HUDEP-2 (cell line): ENCODE measurements around the gene CHI3L2.

ENCODE experiments used
- DNase-seq, 76 experiments: peaks; one replicate each; lab custom pipeline; 2025; ENCODE audit not compliant: unreplicated experiment in 76 of 76; lab: John Stamatoyannopoulos, UW

Gene CHI3L2

DNA sequence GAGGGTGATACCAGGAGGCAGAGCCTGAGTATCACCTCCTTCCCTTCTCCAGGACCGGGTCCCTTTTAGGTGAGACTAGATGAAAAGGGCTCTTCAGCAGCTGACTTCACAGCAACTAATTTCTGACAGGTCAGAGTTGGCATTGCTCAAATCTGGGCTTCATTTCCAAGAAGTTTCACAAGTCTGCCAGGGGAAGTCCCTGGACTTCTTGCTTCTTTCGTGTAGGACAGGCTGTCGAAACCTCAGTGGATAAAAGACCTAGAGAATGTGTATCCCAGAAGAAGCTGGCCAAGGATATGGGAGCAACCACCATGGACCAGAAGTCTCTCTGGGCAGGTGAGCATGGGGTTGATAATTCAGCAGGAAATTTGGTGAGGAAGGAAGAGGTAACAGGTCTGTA is at the start of gene CHI3L2:
Gene CHI3L2 (plus strand): TSS at position 280 of the 400 bp plus-strand sequence. CDS start 17 bp downstream, at position 297.
- DNase-seq: no peak

GRCh38 chr1:111179968-111180533 is 47.5 kb upstream of the CHI3L2 start:
- no peak for DNase-seq

GRCh38 chr1:111182052-111182451 is 45.5 kb upstream of the CHI3L2 start:
- DNase-seq: no peak

DNA sequence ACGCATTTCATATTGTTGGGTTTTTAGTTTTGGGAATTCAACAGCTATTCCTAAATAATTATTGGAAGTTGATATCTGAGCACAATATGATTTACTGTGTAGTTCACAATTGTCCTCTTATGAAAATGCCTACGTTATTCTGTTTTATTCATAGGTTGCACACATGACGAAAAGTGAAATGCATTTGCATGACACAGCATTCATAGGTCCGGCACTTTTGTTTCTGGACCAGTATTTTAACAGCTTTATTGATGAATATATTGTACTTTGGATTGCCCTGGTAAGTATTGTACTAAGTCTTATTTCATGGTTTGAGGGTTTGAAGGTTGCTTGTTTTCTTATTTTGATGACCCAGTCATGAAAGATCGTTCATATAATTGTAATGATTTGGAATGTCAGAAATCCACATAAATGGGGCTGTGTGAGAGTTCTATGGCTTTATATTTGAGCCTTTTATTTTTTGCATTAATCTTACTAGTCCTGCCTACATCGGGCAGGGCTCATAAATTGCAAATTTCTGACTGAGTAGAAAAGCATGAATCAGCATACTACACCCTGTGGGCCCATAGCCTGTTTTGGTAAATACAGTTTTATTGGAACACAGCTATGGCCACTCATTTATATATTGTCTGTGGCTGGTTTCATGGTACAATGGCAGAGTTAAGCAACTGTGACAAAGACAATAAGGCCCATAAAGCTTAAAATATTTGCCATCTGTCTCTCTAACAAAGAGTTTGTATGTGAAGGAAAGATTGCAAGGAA is 44.0 kb upstream of the CHI3L2 start:
- DNase-seq: no peak

DNA sequence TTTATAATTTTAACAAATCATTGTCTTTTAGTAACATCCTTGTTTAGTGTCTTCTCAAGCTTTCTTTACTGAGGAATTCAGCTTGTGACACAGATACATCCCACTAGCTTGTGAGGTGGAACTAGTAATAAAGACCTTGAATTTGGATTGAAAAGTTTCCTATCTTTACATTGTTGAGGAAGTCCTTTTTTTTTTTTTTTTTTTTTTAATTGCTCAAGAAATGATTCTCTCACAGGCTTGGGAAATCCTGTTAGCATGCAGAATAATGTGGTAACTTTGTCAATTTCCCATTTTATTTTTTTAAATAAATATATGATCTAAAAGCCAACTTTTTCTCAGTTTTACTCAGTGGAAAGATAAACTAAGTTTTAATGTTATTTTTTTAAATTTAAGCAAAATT is 42.9 kb upstream of the CHI3L2 start:
- DNase-seq: no peak

GRCh38 chr1:111190931-111191451 is 36.5 kb upstream of the CHI3L2 start:
- DNase-seq: no peak

DNA sequence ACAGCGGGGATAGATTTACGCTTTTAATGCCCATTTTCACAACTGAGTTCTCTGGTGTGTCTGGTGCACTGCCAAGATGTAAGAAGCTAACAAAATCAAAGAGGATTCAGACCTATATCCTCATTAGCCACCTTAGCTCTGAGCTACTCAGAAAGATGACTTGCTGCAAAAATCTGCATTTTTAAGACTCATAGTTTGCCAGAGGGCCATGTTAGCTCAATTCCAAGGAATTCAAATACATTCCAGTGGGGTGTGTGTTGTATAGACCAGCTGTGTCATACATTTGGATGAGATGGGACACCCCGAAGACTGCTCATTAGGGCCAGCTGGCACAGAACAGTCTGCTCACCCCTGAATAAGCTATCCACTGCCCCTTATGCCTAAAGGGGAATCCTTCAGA is 36.0 kb upstream of the CHI3L2 start:
- no peak for DNase-seq

DNA sequence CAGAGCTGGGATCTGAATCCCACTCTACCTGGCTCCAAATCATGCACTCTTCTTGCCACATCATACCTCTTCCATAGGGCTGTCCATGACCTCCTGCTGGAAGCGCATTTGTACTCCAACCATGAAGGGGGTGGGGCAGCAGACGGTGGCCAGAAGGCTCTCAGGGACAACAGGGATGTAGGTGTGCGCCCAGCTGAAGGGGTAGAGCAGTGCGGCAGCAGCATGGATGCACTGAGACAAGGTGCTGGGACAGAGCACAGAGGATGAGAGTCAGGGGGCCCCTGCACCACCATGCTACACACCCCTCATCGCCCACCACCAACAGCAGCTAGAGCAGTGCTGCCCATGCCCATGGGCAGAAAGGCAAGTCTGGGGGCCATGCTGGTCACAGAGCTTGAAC is 35.4 kb upstream of the CHI3L2 start:
- DNase-seq: no peak

DNA sequence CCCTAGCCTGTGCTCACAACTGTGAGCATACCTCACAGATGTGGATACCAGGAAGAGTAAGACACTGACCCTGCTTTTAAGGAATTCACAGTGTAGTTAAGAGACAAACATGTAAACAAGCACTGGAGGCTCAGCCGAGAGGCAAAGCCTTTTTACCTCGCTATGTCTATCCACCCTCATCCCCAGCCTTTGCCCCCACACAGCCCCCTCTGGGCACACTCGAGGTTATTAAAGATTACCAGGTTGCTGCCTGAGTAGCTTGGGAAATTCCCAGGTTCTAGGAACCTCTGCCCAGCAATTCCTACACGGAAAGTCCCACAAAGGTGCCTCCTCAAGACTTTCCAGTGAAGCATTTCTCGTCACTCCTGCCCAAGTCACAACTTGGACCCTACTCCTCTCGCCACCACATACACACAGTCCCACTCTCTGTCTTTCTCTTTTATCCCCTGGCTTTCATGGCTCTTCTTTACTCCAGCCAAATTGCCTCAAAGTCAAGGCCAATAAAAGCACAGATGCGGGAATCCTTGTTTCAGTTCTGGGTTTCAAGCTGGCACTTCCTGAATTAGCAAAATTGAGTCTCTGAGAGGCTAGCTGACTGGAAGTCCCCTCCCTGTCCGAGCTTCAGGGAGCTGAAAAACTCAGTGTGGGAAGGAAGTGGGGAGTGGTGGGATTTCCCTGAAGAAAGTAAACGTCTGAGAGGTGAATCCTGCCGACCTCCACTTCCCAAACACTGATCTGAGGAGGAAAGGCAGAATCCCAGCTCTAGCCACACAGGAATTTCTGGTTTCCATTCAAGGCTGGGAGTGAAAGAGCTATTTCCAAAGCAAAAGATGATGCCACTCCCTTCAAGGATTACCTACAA is 34.6 kb upstream of the CHI3L2 start:
- no peak for DNase-seq

DNA sequence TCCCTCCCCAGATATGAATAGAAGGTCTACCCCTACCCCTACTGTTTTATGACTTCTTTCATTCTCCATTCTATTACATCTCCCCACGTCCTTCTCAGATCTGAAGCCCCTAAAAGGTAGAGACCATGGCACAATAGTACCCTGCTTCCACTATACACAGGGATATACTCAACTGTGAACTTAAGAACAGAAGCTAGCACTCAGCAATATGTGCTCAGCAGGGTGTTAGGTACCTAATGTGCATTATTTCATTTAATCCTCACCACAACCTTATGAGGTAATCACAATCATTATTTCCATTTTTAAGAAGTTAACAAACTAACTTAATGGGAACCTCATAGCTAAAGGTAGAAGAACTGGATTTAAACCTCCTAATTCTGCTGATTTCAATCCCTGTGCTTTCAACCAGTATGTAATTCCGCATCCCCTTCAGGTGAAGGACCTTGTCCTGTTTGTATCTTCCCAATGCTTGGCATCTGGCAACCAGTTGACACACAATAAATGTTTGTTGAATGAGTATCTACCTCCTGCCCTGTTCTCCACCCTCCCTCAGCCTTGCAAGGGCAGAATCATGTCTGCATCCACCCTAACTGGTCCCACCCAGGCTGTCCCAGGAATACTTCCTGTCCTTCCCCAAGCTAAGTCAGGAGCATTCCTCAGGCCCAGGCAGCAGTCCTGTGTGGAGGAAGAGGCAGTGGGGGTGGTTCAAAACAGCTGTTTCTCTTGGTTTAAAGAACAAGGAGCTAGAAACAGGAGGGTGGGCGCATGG is 33.6 kb upstream of the CHI3L2 start:
- no peak for DNase-seq

DNA sequence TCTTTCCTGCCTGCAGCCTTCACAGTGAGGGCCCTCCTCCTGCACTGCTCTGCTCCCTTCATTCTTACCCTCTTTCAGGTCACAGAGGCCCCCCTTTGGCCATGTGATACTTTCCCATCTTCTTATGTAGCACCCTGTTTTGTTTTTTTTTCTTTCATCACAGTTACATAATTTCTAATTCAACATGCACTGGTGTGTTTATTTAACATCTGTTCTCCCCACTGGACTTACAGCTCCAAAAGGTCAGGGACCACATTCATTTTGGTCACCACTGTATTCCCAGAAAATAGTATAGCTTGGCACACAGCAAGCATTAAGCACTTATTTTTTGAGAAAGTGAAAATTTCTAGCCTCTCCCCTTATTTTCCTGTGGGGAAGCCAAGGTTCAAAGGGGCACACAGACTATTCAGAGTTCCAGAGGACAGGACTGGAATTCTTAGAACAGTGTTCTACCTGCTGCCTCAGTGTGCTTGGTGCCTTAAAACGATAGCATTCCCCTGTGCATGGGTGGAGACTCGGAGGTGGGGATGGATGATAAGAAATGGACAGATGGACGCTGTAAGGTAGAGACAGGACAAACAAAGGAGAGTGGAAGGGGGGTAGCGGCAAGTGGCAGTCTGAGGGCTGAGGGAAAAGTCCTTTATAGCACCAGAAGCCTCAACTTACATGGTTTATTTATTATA is 32.4 kb upstream of the CHI3L2 start:
- DNase-seq: no peak

DNA sequence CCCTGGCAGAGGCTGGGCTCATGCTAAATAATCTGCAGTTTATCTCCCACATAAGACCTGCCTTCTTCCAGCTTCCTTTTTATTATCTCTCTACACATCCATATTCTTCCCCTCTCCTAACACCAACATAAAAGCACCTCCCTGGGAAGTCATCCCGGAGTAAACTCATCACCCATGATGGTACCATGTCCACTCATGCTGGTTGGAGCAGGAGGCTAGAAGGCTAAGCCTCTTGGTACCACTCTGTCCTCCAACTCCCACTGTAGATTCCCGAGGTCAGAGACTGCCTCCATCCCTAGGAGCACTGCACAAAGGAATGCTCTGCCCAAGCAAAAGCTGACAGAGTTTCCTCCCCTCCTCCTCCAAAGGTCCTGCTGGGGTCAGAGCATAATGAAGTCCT is 31.3 kb upstream of the CHI3L2 start:
- no peak for DNase-seq

DNA sequence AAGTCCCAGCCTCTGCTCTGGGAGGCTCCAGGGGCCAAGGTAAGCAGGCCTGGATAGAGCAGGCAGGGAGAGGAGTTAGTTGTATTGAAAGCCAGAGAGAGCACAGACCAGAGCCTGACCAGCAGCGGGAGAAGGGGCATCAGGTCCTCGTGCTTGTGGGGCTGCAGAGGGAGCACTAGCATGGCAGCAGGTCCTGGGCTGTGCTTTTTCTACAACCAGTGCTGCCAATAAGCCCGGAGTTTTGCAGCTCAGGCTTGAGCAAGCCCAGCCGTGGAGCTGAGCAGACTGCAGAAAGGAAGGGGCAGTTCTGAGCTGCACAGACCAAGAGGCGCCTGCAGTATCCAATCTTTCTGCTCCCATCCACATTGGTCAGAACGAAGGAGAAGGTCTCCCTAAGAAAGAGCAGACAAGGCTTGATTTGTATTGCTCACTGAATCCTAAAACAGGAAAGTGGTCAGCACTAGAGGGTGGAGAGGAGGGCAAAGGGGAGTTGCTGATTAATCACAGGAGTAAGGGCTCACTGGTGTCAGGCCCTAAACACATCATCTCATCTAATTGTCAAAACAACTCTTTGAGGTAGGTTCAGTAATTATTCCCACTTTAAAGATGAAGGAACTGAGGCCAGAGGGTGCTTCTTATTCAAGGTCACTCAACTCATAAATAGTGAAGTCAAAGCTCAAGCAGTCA is 29.8 kb upstream of the CHI3L2 start:
- DNase-seq: peak in 34 of 76 experiments; percentile 6 to 68 (median 28)

- DNase-seq: no peak
These were observed 28.7 kb upstream of the CHI3L2 start for GRCh38 chr1:111198836-111199235.

DNA sequence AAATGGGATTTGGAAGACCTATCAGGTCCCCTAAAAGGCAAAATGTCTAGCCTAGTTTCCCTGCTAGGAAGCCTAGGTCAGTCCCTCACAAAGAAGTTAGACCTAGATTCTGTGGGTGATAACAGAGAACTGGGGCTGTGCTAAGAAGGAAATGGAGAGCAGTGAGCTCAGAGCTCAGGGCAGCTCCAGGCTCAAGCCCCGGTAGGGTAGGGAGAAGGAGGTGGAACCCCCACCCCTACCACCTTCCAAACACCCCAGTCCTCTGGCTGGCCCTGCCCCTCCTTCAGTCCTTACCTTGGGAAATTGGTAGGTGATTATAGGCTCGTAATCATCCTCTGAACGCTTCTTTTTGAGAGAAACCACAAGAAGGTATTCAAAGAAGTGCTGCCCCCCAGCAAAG is 28.2 kb upstream of the CHI3L2 start:
- peak in 1 of 76 experiments; percentile 11 for DNase-seq

DNA sequence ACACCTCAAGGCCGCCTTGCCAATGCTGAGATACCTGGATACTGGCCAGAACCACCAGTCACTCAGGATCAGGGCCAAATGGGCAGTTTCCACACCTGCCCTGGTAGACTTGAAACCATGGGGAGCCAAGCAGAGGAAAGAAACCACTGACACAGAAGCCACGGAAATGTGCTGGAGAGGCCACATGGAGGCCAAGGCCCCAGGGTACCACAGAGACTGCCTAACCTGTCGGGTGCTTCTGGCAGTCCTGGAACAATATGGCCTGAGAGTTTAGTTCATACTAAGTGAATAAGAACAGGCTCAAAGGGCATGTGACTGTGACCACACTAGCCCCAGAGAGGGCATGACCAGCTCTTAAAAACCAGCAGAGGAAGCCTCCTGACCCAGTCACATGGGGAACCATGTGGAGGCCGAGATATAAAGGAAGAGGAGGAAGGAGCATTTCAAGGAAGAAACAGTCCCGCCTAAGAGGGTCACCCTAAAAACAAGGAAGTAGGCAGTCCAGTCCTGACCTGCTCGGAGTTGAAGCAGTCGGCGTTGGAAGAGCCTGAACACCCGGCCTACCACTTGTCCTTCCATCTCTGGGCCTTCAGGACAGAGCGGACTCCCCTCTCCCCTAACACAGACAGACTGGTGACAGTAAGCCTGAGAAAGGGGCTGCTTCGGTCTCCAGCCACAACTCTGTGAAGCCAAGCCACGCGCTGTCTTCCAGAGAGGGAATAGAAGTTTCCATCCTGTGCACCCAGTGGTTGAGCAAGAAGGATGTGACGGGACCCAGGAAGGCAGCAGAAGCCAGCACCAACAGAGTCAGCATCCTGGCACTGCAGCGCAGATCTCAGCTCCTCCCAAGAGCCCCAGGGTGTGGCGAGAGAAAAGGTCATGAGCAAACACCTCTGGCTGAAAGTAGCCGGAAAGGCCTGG is 27.4 kb upstream of the CHI3L2 start, which contains the start of gene DENND2D:
Gene DENND2D (minus strand): TSS at position 766 of the 921 bp plus-strand sequence. CDS start 187 bp downstream, at position 579.
- peak in 2 of 76 experiments; percentile 10 to 13 for DNase-seq

DNA sequence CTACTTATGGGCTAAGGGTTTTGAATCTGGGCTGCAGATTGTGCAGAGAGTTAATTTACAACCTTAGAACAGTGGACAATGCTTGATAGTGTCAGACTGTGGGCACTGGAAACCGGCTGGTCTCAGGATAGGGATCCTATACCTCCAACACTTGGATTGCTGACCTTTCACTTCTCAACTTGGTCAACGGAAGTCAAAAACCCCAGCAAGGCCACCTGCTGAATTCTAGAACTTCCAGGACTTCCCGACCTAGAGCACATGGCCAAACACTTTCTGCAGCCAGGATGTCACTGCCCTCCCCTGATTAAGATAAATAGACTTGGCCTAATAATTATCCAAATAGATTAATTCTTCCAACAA is 26.7 kb upstream of the CHI3L2 start:
- no peak for DNase-seq
